Measurements from ENCODE around the gene LMO2.

The LMO2 gene

DNA sequence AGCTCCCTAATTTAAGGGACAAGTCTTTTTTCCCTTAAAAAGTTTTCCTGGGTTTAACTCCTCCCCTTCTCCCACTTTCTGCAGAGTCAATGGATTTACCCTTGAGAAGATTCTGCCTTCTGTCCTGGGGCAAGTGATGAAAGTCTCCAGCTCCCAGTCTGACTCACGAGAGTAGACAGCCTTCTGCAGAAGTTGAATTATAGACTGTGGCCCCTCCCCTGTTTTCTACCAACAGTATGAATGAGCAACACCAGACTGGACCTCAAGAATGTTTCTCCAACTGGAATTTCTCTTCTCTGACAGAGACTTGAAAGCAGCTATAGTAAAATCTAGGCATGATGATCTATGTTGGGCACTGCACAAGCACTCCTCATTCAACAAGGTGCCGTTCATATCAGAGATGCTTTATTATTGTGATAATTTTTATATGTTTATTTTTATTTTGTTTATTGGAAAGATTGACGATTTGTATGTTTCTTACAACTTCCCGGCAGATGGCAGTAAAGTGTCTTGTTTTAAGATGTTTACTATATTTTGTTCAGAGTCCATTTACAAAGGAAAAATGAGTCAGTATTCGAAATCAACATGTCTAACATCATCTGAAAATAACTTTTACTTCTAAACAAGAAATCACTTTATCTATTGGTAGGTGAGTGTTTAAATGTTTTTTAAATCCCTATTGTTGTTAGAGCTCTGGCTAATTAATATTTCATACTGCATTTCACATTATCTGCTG lies 56.6 kb downstream of the LMO2 start:
- Histone ChIP-seq H3K9me2 (replicated peaks; ENCODE audit: insufficient read depth, low read length) (no peaks in the 10 kb centered on the region), H3K27ac (ENCODE audit: low read depth, low read length) (no peak overlapping the region), H3K36me3 (ENCODE audit: low read length) (no peaks in the 10 kb centered on the region), H3K79me2 (ENCODE audit: insufficient read depth, low read length) (no peaks in the 10 kb centered on the region), H4K20me1 (ENCODE audit: low read depth, low read length) (no peaks in the 10 kb centered on the region), H3K9ac (ENCODE audit: low read length) (no peak overlapping the region), H2AFZ (ENCODE audit: low read depth, low read length, severe bottlenecking) (no peak overlapping the region), H3F3A (ENCODE audit: insufficient read depth) (no peaks in the 10 kb centered on the region), H3K9me3 (ENCODE audit: insufficient read depth, low read length) (no peaks in the 10 kb centered on the region), H3K4me3 (ENCODE audit: insufficient read depth, low read length, poor library complexity, severe bottlenecking) (no peak overlapping the region), H3K4me2 (ENCODE audit: low read depth, low read length, poor library complexity, severe bottlenecking) (no peak overlapping the region), H3K27me3 (ENCODE audit: low read length) (no peaks in the 10 kb centered on the region)
- TF ChIP-seq EZH2phosphoT487 (conservative IDR thresholded peaks at IDR 0.05; ENCODE audit: low read length), result no peak
- TF ChIP-seq, protein P1, sequence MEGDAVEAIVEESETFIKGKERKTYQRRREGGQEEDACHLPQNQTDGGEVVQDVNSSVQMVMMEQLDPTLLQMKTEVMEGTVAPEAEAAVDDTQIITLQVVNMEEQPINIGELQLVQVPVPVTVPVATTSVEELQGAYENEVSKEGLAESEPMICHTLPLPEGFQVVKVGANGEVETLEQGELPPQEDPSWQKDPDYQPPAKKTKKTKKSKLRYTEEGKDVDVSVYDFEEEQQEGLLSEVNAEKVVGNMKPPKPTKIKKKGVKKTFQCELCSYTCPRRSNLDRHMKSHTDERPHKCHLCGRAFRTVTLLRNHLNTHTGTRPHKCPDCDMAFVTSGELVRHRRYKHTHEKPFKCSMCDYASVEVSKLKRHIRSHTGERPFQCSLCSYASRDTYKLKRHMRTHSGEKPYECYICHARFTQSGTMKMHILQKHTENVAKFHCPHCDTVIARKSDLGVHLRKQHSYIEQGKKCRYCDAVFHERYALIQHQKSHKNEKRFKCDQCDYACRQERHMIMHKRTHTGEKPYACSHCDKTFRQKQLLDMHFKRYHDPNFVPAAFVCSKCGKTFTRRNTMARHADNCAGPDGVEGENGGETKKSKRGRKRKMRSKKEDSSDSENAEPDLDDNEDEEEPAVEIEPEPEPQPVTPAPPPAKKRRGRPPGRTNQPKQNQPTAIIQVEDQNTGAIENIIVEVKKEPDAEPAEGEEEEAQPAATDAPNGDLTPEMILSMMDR (IDR thresholded peaks at IDR 0.05; ENCODE audit: insufficient read depth, low read length, poor library complexity, severe bottlenecking), result no peak

DNA sequence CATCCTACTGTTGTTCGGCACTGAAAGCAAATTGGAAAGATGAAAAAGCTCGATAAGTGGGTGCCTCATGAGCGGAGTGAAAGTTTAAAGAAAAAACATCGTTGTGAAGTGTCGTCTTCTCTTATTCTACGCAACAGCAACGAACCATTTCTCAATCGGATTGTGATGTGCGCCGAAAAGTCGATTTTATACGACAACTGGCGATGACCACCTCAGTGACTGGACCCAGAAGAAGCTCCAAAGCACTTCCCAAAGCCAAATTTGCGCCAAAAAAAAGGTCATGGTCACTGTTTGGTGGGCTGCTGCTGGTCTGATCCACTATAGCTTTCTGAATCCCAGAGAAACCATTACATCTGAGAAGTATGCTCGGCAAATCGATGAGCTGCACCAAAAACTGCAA lies 59.2 kb downstream of the LMO2 start:
- Histone ChIP-seq H3K36me3 (ENCODE audit: low read length) (no peaks in the 10 kb centered on the region), H3K9me2 (replicated peaks; ENCODE audit: insufficient read depth, low read length) (no peaks in the 10 kb centered on the region), H3F3A (ENCODE audit: insufficient read depth) (no peaks in the 10 kb centered on the region), H4K20me1 (ENCODE audit: low read depth, low read length) (no peaks in the 10 kb centered on the region), H3K27me3 (ENCODE audit: low read length) (no peaks in the 10 kb centered on the region), H3K4me2 (ENCODE audit: low read depth, low read length, poor library complexity, severe bottlenecking) (no peak overlapping the region), H2AFZ (ENCODE audit: low read depth, low read length, severe bottlenecking) (no peak overlapping the region), H3K9ac (ENCODE audit: low read length) (no peak overlapping the region), H3K79me2 (ENCODE audit: insufficient read depth, low read length) (no peaks in the 10 kb centered on the region), H3K9me3 (ENCODE audit: insufficient read depth, low read length) (no peaks in the 10 kb centered on the region), H3K27ac (ENCODE audit: low read depth, low read length) (no peak overlapping the region), H3K4me3 (ENCODE audit: insufficient read depth, low read length, poor library complexity, severe bottlenecking) (no peak overlapping the region)
- no peak for TF ChIP-seq EZH2phosphoT487 (conservative IDR thresholded peaks at IDR 0.05; ENCODE audit: low read length)
- TF ChIP-seq, protein P1 (IDR thresholded peaks at IDR 0.05; ENCODE audit: insufficient read depth, low read length, poor library complexity, severe bottlenecking), result no peak

DNA sequence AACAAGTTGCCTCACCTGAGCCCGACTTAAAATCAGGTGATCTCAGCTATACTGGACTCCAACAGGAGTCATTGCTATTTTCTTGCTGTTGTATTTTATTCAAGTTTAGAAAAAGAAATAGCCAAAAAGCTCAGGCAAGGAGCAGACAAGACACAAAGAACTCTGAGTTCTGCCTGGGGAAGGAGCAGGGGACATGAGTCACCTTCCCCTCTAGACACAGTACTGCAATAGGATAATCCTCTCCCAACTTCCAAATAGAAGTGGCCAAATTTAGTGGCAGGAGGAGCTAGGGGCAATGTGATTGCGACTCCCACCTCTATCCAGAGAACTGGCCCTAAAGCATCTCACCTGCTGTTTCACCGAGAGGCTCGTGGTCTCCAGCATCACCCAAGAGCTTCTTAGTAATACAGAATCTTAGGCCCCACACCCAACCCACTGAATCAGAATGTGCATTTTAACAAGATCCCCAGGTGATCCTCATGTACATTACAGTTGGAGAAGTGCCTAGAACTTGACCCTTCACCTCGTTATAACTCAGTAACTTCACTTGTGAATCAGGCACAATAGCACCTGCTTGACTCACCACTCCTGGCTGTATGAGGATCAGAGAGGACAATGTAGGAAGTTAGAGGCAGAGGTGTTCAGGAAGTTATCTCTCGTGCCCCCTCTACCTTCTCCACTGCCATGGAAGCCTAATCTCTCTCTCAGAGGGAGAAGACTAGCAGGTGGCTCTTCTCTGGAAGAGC lies 60.8 kb downstream of the LMO2 start:
- H3K4me2 ChIP-seq (ENCODE audit: low read depth, low read length, poor library complexity, severe bottlenecking), result no peak overlapping the region
- H3K9ac ChIP-seq (ENCODE audit: low read length), result no peak overlapping the region
- H3K36me3 ChIP-seq (ENCODE audit: low read length), result no peaks in the 10 kb centered on the region
- no peak overlapping the region for H2AFZ ChIP-seq (ENCODE audit: low read depth, low read length, severe bottlenecking)
- H4K20me1 ChIP-seq (ENCODE audit: low read depth, low read length), result no peaks in the 10 kb centered on the region
- H3K9me3 ChIP-seq (ENCODE audit: insufficient read depth, low read length), result no peaks in the 10 kb centered on the region
- H3K27me3 ChIP-seq (ENCODE audit: low read length), result no peaks in the 10 kb centered on the region
- H3K79me2 ChIP-seq (ENCODE audit: insufficient read depth, low read length), result no peaks in the 10 kb centered on the region
- H3K27ac ChIP-seq (ENCODE audit: low read depth, low read length), result no peak overlapping the region
- H3K9me2 ChIP-seq (replicated peaks; ENCODE audit: insufficient read depth, low read length), result no peaks in the 10 kb centered on the region
- H3K4me3 ChIP-seq (ENCODE audit: insufficient read depth, low read length, poor library complexity, severe bottlenecking), result no peak overlapping the region
- TF ChIP-seq, protein P1 (IDR thresholded peaks at IDR 0.05; ENCODE audit: insufficient read depth, low read length, poor library complexity, severe bottlenecking), result no peak
- TF ChIP-seq EZH2phosphoT487 (conservative IDR thresholded peaks at IDR 0.05; ENCODE audit: low read length), result no peak
- no peaks in the 10 kb centered on the region for H3F3A ChIP-seq (ENCODE audit: insufficient read depth)
